Activated T-cell treated with anti-CD3 and anti-CD28 coated beads, Interleukin-2, amount 50 U/mL, for 4 hours (primary cell): ENCODE measurements around the gene GRIN1. TPM values are rescaled to one million over a fixed set of nuclear protein-coding genes. Genes with fewer than 3 reads are reported as not detected.

Source experiments
- ATAC-seq, 2 donors: fragments of 200-7000 bp; cut with Tn5 transposase; one replicate each; pipeline ENCODE4 v1.10.0; 2021
- DNase-seq: peaks from one replicate; pipeline ENCODE4 v3.0.0-alpha.2; 2020
- H3K27me3 Mint-ChIP-seq: one replicate; pipeline ENCODE4 v1.8.0; 2021; ENCODE audit warnings: low read depth, mixed read lengths
- H3K36me3 Mint-ChIP-seq: one replicate; pipeline ENCODE4 v1.8.0; 2022; ENCODE audit warnings: mixed read lengths; ENCODE audit not compliant: insufficient read depth
- H3K4me1 Mint-ChIP-seq: one replicate; pipeline ENCODE4 v1.8.0; 2021; ENCODE audit warnings: low read depth, mixed read lengths
- H3K4me3 Mint-ChIP-seq: one replicate; pipeline ENCODE4 v1.8.0; 2021; ENCODE audit warnings: mild to moderate bottlenecking, moderate library complexity, mixed read lengths
- H3K9me3 Mint-ChIP-seq: one replicate; pipeline ENCODE4 v1.8.0; 2021; ENCODE audit warnings: mixed read lengths
- total RNA-seq, 3 donors: library from RNA; stranded (reverse); gene quantifications; one replicate each; pipeline ENCODE4 v1.2.1, GENCODE V29; 2021

The GRIN1 gene
- total RNA-seq, 3 donors from 2014 or later: 0.13 to 0.26 TPM; not detected in 1

GRCh38 chr9:137198902-137199283 is 59.9 kb downstream of the GRIN1 start:
- Mint-ChIP-seq H3K9me3 (no peaks in the 10 kb centered on the region), H3K27me3 (no peaks in the 10 kb centered on the region), H3K4me3 (peak overlapping the region; percentile 83), H3K4me1 (peaks cover 13% of the 10 kb centered on the region), H3K36me3 (no peaks in the 10 kb centered on the region)
- no peak for ATAC-seq
- DNase-seq: no peak

- H3K36me3 Mint-ChIP-seq: no peaks in the 10 kb centered on the region
- peak overlapping the region; percentile 83 for H3K4me3 Mint-ChIP-seq
Measured at GRCh38 chr9:137199411-137200121, 60.6 kb downstream of the GRIN1 start.

GRCh38 chr9:137200311-137201204 is 61.6 kb downstream of the GRIN1 start, which contains the start of gene TPRN:
Gene TPRN (minus strand): TSS chr9:137200741. CDS start chr9:137200711, 30 bp downstream.
- H3K4me3 Mint-ChIP-seq: peak within 1 kb of the TSS; percentile 84
- no peaks in the 10 kb centered on the region for H3K9me3 Mint-ChIP-seq
- H3K27me3 Mint-ChIP-seq: no peaks in the 10 kb centered on the region
- peaks cover 22% of the 10 kb centered on the region for H3K4me1 Mint-ChIP-seq
- peak; percentile 97 for DNase-seq
- H3K36me3 Mint-ChIP-seq: no peaks in the 10 kb centered on the region
- ATAC-seq: peak; percentile 93 to 96

More at GRCh38 chr9:137199411-137200121, 60.6 kb downstream of the GRIN1 start:
- ATAC-seq (no peak), DNase-seq (no peak)
- Mint-ChIP-seq H3K27me3 (no peaks in the 10 kb centered on the region), H3K4me1 (peaks cover 18% of the 10 kb centered on the region), H3K9me3 (no peaks in the 10 kb centered on the region)

GRCh38 chr9:137201205-137201868 is 62.4 kb downstream of the GRIN1 start:
- Mint-ChIP-seq H3K27me3 (no peaks in the 10 kb centered on the region), H3K4me3 (peak overlapping the region; percentile 84), H3K4me1 (peaks cover 26% of the 10 kb centered on the region), H3K9me3 (no peaks in the 10 kb centered on the region), H3K36me3 (no peaks in the 10 kb centered on the region)
- ATAC-seq: no peak
- DNase-seq: no peak

GRCh38 chr9:137202966-137203365 is 64.0 kb downstream of the GRIN1 start:
- H3K27me3 Mint-ChIP-seq: no peaks in the 10 kb centered on the region
- H3K36me3 Mint-ChIP-seq: peaks cover 7% of the 10 kb centered on the region
- DNase-seq (no peak), ATAC-seq (no peak)
- H3K4me1 Mint-ChIP-seq: peaks cover 39% of the 10 kb centered on the region
- no peak overlapping the region for H3K4me3 Mint-ChIP-seq
- no peaks in the 10 kb centered on the region for H3K9me3 Mint-ChIP-seq

- no peaks in the 10 kb centered on the region for H3K9me3 Mint-ChIP-seq
- ATAC-seq (no peak), DNase-seq (no peak)
- no peaks in the 10 kb centered on the region for H3K27me3 Mint-ChIP-seq
- peaks cover 12% of the 10 kb centered on the region for H3K36me3 Mint-ChIP-seq
- peaks cover 36% of the 10 kb centered on the region for H3K4me1 Mint-ChIP-seq
- peak overlapping the region; percentile 95 for H3K4me3 Mint-ChIP-seq
Measured at GRCh38 chr9:137204731-137205125, 65.8 kb downstream of the GRIN1 start.

GRCh38 chr9:137205126-137206069 is 66.4 kb downstream of the GRIN1 start, which contains the start of the genes NDOR1 and TMEM203:
Gene NDOR1 (plus strand): TSS chr9:137205700. CDS start chr9:137205778, 78 bp downstream.
Gene TMEM203 (minus strand): TSS chr9:137205648. CDS start chr9:137205414, 234 bp downstream.
- ATAC-seq: peak; percentile 63 to 64
- peaks cover 36% of the 10 kb centered on the region for H3K4me1 Mint-ChIP-seq
- DNase-seq: peak; percentile 91
- H3K36me3 Mint-ChIP-seq: peaks cover 12% of the 10 kb centered on the region
- peak within 1 kb of the TSS; percentile 95 for H3K4me3 Mint-ChIP-seq
- H3K27me3 Mint-ChIP-seq: no peaks in the 10 kb centered on the region
- H3K9me3 Mint-ChIP-seq: no peaks in the 10 kb centered on the region

GRCh38 chr9:137206602-137207001 is 67.6 kb downstream of the GRIN1 start:
- peak overlapping the region; percentile 95 for H3K4me3 Mint-ChIP-seq
- H3K4me1 Mint-ChIP-seq: peaks cover 33% of the 10 kb centered on the region
- no peaks in the 10 kb centered on the region for H3K27me3 Mint-ChIP-seq
- H3K36me3 Mint-ChIP-seq: peaks cover 12% of the 10 kb centered on the region
- DNase-seq (no peak), ATAC-seq (no peak)
- no peaks in the 10 kb centered on the region for H3K9me3 Mint-ChIP-seq

- Mint-ChIP-seq H3K27me3 (no peaks in the 10 kb centered on the region), H3K9me3 (no peaks in the 10 kb centered on the region), H3K4me3 (no peak overlapping the region), H3K4me1 (peaks cover 11% of the 10 kb centered on the region), H3K36me3 (peaks cover 13% of the 10 kb centered on the region)
- ATAC-seq: no peak
- DNase-seq: no peak
Measured at GRCh38 chr9:137211532-137211931, 72.6 kb downstream of the GRIN1 start.

- peaks cover 1% of the 10 kb centered on the region for H3K4me1 Mint-ChIP-seq
- no peak overlapping the region for H3K4me3 Mint-ChIP-seq
- no peaks in the 10 kb centered on the region for H3K9me3 Mint-ChIP-seq
- ATAC-seq: no peak
- H3K36me3 Mint-ChIP-seq: peaks cover 7% of the 10 kb centered on the region
- no peak for DNase-seq
- H3K27me3 Mint-ChIP-seq: no peaks in the 10 kb centered on the region
Measured at GRCh38 chr9:137212520-137212919, 73.6 kb downstream of the GRIN1 start.

GRCh38 chr9:137213160-137214060 is 74.5 kb downstream of the GRIN1 start:
- ATAC-seq: no peak
- peaks cover 6% of the 10 kb centered on the region for H3K36me3 Mint-ChIP-seq

GRCh38 chr9:137214620-137215019 is 75.7 kb downstream of the GRIN1 start:
- H3K4me1 Mint-ChIP-seq: no peaks in the 10 kb centered on the region
- peaks cover 2% of the 10 kb centered on the region for H3K36me3 Mint-ChIP-seq
- H3K9me3 Mint-ChIP-seq: no peaks in the 10 kb centered on the region

More at GRCh38 chr9:137213160-137214060, 74.5 kb downstream of the GRIN1 start:
- no peaks in the 10 kb centered on the region for H3K27me3 Mint-ChIP-seq
- no peak for DNase-seq
- no peaks in the 10 kb centered on the region for H3K4me1 Mint-ChIP-seq
- H3K9me3 Mint-ChIP-seq: no peaks in the 10 kb centered on the region
- no peak overlapping the region for H3K4me3 Mint-ChIP-seq

More at GRCh38 chr9:137214620-137215019, 75.7 kb downstream of the GRIN1 start:
- DNase-seq (no peak), ATAC-seq (no peak)
- Mint-ChIP-seq H3K27me3 (no peaks in the 10 kb centered on the region), H3K4me3 (no peak overlapping the region)
